Omental fat pad (tissue), 4 donors: Measurements from ENCODE around the gene TRPM7. TPM values are rescaled to one million over a fixed set of nuclear protein-coding genes. Genes with fewer than 3 reads are reported as not detected.

Experiments used
- ATAC-seq: fragments of 150-250 bp; one replicate; pipeline ENCODE4 v1.9.1; 2016; ENCODE audit warnings: mild to moderate bottlenecking, moderate library complexity; ENCODE audit not compliant: low FRiP score
- DNase-seq: peaks from one replicate; pipeline ENCODE4 v3.0.0-alpha.2; 2019; ENCODE audit warnings: low spot score
- total RNA-seq, 4 donors: library from RNA; depleted of rRNA; stranded (reverse); fragments of >200 nt; gene quantifications; one replicate each; pipeline ENCODE4 v1.1.0, GENCODE V29; 2016
- TF ChIP-seq, protein P1 (sequence below), 3 donors: fragments of 450-650 bp; IDR thresholded peaks; one replicate each; pipeline ENCODE4 v1.5.1; 2016 to 2017; ENCODE audit warnings: antibody characterized with exemption in 3 of 3, mild to moderate bottlenecking in 3 of 3, moderate library complexity in 2 of 3

Gene TRPM7
- total RNA-seq, 4 donors from 2014 or later: 55.5 to 63.6 (median 60.5) TPM

DNA sequence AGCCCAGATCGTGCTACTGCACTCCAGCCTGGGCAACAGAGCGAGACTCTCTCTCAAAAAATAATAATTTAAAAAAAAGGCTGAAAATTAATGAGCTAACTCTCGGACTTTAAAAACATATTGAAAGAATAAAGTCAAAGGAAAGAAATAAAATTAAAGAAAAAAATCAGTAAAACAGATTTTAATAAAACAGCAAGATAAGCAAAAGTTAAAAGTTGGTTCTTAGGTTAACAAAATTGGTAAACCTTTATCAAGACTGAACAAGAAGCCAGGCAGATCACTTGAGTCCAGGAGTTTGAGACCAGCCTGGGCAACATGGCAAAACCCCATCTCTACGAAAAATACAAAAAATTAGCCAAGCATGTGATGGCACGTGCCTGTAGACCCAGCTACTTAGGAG, 20.7 kb downstream of the TRPM7 start:
- no peak for ATAC-seq
- no peak for DNase-seq
- TF ChIP-seq, protein P1, sequence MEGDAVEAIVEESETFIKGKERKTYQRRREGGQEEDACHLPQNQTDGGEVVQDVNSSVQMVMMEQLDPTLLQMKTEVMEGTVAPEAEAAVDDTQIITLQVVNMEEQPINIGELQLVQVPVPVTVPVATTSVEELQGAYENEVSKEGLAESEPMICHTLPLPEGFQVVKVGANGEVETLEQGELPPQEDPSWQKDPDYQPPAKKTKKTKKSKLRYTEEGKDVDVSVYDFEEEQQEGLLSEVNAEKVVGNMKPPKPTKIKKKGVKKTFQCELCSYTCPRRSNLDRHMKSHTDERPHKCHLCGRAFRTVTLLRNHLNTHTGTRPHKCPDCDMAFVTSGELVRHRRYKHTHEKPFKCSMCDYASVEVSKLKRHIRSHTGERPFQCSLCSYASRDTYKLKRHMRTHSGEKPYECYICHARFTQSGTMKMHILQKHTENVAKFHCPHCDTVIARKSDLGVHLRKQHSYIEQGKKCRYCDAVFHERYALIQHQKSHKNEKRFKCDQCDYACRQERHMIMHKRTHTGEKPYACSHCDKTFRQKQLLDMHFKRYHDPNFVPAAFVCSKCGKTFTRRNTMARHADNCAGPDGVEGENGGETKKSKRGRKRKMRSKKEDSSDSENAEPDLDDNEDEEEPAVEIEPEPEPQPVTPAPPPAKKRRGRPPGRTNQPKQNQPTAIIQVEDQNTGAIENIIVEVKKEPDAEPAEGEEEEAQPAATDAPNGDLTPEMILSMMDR (IDR thresholded peaks at IDR 0.05): no peak

DNA sequence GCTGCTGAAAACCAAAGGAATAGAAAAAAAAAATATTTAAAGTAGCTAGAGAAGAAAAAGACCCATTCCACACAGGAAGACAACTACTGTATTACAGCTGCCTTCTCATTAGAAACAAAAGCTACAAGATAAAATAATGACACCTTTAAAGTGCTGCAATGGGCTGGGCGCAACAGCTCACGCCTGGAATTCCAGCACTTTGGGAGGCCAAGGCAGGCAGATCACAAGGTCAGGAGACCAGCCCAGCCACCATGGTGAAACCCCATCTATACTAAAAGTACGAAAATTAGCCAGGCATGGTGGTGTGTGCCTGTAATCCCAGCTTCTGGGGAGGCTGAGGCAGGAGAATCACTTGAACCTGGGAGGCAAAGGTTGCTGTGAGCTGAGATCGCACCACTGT, 31.0 kb downstream of the TRPM7 start:
- ATAC-seq (no peak), DNase-seq (no peak)
- TF ChIP-seq, protein P1 (IDR thresholded peaks at IDR 0.05): no peak

DNA sequence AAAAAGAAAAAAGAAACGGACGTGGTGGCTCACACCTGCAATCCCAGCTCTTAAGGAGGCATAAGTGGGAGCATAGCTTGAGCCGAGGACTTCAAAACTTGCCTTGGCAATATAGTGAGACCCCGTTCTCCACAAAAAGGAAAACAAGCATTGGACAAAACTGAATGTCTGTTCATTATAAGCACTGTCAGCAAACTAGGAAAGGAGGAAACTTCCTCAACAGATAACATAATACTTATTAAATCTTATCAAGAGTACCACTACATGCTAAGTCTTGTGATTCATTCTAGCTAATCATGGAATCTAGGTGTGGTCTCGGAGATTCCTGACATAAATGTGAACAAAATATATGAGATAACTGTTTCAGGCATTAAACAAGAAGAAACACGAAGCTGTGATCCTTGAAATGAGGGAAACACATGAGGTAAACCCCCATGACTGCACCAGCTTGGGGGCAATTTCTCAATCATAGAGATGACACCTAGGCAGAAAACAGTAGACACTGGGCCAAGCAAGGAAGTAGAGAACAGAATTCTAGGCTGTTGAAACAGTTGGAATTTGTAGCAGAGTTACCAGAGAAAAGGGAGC, 33.3 kb downstream of the TRPM7 start:
- DNase-seq: no peak
- TF ChIP-seq, protein P1 (IDR thresholded peaks at IDR 0.05): no peak
- ATAC-seq: peak; percentile 73

- TF ChIP-seq, protein P1 (IDR thresholded peaks at IDR 0.05): no peak
- ATAC-seq (peak; percentile 10), DNase-seq (no peak)
Observed at GRCh38 chr15:50652671-50653070, 33.9 kb downstream of the TRPM7 start.

- ATAC-seq: no peak
- TF ChIP-seq, protein P1 (IDR thresholded peaks at IDR 0.05): no peak
- no peak for DNase-seq
Observed at GRCh38 chr15:50641318-50641717, 45.3 kb downstream of the TRPM7 start.

DNA sequence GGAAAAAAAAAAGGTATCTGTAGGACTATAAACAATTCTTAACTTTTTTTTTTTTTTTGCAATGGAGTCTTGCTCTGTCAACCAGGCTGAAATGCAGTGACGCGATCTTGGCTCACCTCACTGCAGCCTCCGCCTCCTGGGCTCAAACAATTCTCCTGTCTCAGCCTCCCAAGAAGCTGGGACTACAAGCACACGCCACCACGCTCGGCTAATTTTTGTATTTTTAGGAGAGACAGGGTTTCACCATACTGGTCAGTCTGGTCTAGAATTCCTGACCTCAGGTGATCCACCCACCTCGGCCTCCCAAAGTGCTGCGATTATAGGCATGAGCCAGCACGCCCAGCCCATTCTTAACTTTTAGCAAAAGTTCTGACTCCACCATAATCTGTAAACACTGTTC, 50.5 kb downstream of the TRPM7 start:
- TF ChIP-seq, protein P1 (IDR thresholded peaks at IDR 0.05): no peak
- ATAC-seq (no peak), DNase-seq (no peak)

DNA sequence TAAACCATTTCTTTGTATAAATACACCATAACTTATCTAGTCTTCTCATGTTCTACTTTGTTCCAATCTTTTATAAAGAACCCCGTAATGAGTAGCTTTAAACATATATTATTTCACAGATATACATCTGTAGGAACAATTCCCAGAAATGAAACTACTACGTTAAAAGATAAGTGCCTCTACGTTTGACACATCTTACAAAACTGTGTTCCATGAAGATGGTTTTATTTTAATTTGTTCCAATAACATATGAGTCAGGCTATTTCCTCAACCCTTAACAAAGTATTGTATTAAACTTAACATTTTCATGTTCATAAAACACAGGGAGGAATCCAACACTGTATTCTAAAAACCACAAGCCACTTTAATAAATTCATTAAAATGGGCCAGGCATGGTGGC, 52.9 kb downstream of the TRPM7 start:
- TF ChIP-seq, protein P1 (IDR thresholded peaks at IDR 0.05): no peak
- ATAC-seq (no peak), DNase-seq (no peak)
